HT-29 (cell line): Measurements from ENCODE around the gene MYH9. TPM values are rescaled to one million over a fixed set of nuclear protein-coding genes. Genes with fewer than 3 reads are reported as not detected.
"Not testable (repeated sequence)": the region's sequence is repeated elsewhere in the genome, so short reads cannot be mapped to it uniquely, and the experiment has no call there.

ENCODE experiments used
- DNase-seq: peaks from one replicate; pipeline ENCODE4 v3.0.0-alpha.2; 2015; ENCODE audit warnings: low spot score
- total RNA-seq: library from RNA; depleted of rRNA; stranded (reverse); fragments of >200 nt; shearing (Covaris generic); gene quantifications from 2 replicates; pipeline ENCODE4 v1.2.3, GENCODE V29; 2014

MYH9 gene
- total RNA-seq, 1 experiment from 2014 or later, result 259 TPM

DNA sequence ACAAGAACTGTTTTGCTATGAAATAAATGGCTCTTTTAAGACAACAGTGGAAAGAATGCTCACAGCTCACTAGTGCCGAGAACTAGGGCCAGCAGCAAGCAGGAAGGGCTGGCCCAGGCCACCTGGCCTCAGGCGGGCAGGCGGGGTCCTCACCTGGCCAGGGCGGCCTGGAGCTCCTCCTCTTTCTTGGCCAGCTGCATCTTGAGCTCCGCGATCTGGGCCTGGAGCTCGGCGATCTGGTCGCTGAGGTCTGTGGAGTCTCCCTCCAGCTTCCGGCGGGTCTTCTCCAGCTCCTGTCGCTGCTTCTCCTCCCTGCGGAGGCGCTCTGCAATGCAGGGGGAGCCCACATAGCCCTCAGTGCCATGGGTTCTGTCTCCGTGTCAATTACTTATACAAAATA is 91.1 kb downstream of the MYH9 start:
- no peak for DNase-seq

DNA sequence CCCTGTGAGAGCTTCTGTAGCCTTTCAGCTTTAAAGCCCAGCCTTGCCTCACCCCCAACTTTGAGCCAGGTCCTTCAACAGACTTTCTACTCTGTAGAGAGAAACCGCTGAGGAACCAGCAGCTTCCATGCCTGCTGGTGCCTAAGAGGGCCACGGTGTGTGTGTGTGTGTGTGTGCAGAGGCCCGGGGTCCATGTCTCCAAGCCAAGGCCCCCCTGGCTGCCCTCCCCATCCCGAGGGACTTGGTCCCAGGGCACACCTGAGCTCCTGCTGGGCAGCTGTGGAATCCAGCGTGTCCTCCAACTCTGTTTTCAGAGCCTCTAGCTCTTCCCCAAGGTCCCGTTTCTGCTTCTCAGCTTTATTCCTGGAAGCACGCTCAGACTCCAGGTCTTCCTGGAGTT is 92.5 kb downstream of the MYH9 start:
- DNase-seq, result no peak

DNA sequence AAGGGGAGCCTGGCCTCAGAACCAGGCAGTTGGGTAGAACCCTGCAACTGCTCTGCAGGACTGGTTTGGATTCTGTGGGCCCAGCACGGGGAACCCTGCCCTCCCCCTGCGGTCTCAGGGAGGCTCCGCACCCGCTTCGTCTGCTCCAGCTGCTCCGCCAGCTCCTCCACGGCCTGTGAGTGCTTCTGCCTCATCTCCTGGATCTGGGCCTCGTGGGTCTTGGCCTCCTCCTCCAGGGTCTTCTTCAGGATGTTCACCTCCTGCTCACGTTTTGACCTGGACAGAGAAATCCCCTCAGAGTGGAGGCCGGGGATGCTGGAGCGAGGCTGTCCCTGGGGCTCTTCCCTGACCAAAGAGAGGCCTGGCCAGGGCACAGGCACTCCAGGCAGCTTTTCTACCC is 93.0 kb downstream of the MYH9 start:
- DNase-seq, result no peak

DNA sequence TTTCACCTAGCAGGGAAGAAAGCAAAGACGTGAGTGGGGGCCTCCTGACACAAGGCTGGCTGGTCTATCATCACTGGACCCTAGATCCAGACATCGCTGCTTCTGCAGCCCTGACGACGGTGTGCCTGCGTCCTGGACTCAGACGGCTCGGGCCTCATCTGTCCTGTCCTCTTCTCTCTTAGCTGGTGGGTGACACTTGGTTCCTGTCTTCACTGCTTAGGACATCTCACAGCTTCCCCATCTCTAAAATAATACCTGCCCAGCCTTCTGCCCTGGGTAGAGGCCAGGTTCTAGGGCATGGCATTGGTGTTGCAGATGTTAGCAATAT is 93.5 kb downstream of the MYH9 start:
- no peak for DNase-seq

DNA sequence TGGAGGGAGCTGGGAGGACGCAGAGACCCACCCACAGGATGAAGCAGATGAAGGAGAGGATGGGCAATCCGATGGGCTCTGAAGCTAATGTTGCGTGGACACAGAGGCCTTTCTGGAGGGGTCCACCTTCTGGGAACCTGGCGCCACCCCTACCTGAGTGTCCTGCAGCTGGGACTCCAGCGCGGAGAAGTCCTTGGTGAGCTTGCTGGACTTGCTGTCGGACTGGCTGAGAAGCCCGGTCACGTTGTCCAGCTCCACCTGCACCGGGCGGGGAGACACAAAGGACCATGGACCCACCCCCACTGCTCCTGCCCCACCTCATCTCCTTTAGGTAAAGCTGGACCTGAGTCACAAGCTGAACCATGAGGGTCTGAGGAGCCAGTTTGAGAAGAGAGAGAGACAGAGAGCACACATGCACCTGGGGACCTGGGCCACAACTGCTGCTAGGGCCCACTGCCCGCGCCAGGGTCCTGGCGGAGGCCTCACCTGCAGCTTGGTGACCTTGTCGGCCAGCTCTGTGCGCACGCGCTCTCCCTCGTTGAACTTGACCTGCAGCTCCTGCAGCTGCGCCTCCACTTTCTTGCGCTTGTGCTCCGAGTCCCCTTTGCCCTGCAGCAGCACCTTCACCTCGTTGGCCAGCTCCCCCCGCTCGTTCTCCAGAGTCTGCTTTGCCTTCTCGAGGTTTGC is 94.0 kb downstream of the MYH9 start:
- no peak for DNase-seq

DNA sequence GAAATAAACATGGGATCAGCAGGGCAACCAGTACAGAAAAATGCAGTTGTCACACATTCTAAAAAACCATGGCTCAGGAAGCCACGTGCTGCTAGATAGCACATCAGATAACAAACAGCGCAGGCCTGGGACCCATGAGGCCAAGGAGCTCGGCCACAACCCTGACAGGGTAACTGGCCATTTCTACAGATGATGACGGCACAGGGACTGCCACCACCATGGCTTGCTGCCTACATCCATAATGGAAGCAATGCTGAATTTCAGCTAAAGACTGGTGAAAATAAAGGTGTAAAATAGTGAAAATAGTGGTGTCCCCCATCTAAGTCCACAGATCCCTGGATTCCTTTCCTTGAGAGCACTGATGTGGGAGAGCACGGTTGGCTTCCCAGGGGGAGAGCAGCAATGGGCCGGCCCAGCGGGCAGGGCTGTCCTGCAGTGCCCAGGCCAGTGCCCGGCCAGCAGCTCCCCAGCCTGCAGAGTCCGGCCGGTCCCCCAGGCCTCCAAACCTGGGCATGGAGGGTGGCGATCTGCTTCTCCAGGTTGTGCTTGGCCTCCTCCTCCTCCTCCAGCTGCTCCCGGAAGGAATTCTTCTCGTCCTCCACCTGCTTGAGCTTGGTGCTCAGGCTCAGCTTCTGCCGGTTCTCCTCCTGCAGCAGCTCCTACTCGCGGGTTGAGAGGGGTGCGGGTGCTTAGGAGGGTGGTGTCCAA is 94.8 kb downstream of the MYH9 start:
- DNase-seq, result no peak

DNA sequence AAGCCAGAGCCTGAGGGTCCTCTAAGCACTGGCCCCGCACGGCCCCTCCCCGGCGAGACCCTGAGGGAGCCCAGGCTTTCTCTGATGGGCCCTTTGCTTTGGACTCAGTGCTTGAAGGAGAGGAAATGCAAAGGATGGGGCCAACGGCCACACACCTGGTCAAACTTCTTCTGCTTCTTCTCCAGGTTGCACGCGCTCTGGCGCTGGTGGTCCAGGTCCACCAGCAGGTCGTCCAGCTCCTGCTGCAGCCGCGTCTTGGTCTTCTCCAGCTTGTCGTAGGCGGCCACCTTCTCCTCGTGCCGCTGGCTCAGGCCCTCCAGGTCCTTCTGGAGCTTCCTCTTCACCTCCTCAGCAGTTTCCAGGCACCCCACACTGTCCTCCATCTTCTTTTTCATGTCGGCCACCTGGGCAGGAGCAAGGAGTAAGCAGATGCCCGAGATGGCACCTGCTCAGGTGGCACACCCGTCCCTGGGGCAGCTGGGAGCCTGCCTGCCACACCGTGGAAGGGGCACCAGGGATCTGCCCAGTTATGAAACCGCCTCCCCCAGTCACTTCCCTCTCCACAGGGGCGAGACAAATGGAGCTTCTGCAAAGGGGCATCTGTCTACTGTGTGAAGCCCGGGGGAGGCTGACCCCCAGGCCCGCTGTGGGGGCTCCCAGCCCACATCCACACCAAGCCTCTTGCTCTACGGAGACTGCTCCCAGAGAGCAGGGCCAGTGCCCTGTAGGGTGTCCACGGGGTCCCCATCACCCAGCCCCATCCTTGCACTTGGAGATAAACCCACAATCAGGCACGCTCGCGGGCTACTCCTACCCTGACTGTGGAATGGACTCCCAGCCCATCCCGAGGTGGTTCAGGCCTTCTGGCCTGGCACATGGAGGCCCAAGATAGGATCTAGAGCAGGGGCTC is 95.7 kb downstream of the MYH9 start:
- no peak for DNase-seq

DNA sequence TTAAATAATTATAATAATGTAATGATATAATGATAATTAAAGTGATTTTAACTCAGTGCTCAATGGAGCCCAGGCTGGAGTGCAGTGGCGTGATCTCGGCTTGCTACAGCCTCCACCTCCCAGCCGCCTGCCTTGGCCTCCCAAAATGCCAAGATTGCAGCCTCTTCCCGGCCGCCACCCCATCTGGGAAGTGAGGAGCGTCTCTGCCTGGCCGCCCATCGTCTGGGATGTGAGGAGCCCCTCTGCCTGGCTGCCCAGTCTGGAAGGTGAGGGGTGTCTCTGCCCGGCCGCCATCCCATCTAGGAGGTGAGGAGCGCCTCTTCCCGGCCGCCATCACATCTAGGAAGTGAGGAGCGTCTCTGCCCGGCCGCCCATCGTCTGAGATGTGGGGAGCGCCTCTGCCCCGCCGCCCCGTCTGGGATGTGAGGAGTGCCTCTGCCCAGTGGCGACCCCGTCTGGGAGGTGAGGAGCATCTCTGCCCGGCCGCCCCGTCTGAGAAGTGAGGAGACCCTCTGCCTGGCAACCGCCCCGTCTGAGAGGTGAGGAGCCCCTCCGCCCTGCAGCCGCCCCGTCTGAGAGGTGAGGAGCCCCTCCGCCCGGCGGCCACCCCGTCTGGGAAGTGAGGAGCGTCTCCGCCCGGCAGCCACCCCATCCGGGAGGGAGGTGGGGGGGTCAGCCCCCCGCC is 97.2 kb downstream of the MYH9 start:
- DNase-seq, result not testable (repeated sequence)

DNA sequence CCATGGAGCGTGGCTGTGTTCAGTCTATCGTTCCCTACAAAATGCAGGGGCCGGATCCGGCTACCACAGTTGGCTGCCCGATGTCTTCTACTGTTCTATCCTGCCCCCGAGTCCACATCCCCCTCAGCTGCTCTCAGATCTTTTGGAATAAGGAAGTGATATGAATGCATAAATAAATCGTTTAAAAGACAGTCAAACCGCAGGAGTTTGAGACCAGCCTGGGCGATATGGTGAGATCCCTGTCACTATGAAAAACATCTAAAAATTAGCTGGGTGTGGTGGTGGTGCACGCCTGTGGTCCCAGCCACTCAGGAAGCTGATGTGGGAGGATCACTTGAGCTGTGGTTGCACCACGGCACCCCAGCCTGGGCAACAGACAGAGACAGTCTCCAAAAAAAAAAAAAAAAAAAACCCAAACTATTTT is 97.8 kb downstream of the MYH9 start:
- not testable (repeated sequence) for DNase-seq

DNA sequence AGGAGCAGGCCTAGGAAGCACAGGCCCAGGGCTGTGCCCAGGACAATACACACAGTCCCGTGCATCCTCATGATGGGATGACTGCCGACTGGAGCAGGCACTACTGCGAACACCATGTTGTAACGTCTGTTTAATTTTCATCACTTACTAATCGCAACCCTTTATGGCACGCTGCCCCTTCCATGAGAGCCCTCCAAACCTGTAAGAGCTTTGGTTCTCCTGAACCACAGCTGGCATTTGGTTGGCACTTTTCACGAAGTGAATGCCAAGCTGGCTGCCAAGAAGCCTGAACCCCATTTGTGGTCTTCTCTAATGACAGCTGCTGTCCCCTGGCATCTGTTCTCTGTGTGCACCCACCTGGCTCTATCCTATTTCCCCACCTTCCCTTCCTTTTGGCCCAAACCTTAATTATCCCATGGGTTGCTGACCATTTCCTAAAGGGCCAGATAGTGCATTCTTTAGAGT is 98.3 kb downstream of the MYH9 start:
- DNase-seq, result no peak

DNA sequence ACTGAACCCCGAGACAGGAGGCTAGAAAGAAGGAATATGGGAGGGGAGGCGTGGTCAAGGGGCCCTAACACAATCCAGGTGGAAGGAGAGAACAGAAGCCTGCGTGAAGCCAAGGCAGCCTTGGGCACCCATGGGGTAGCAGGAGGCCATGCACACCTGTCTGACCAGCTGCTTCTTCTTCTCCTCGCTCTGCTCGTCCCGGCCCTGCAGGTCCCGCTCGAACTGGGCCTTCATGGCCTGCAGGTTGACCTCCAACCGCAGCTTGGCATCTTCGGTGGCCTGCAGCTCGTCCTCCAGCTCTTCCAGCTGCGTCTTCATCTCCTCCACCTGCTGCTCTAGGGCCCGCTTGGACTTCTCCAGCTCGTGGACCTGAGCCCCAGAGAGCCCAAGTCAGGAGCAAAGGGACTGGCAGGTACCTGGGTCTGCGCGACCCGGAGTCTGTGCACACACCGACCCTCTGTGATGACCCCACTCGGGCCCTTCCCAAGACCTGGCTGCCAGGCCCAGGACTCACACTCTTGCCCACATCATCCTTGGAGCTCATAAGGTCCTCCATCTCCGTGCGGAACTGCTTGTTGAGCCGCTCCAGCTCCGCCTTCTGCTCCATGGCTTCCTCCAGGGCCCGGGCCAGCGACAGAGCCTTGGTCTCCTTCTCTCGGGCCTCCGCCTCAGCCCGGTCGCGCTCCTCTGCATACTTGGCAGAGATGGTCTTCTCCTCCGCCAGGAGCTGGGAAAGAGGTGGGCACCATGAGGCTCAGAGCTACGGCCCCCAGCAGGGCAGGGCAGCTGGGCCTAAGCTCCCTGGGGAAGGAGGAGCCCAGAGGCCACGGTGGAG is 99.0 kb downstream of the MYH9 start:
- DNase-seq, result no peak

DNA sequence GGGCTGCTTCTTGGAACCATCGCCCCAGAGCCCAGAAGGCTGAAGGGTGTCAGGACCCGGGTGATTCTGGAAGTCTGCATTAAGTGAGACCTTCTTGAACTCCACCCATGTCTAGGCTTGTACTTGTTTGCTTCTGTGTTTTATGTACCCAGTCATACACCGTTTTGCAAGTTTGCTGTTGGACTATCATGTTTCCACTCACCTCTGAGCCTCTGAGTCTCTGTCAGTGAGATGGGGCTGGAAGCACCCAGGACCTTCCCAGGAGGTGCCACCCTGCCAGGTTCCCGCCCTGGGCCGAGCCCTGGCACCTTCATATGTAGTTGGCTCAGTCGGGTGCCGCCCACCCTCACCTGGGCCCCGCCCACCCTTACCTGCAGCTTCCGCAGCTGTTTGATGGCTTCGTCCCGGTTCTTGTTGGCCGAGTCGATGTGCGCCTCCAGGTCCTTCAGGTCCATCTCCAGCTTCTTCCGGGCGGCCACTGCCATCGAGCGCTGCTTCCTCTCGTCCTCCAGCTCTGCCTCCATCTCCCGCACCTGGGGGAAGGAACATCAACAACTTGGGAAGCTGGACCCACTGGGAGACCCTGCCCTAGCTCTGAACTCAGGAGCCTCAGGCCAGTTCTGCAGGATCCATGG is 99.8 kb downstream of the MYH9 start:
- no peak for DNase-seq

DNA sequence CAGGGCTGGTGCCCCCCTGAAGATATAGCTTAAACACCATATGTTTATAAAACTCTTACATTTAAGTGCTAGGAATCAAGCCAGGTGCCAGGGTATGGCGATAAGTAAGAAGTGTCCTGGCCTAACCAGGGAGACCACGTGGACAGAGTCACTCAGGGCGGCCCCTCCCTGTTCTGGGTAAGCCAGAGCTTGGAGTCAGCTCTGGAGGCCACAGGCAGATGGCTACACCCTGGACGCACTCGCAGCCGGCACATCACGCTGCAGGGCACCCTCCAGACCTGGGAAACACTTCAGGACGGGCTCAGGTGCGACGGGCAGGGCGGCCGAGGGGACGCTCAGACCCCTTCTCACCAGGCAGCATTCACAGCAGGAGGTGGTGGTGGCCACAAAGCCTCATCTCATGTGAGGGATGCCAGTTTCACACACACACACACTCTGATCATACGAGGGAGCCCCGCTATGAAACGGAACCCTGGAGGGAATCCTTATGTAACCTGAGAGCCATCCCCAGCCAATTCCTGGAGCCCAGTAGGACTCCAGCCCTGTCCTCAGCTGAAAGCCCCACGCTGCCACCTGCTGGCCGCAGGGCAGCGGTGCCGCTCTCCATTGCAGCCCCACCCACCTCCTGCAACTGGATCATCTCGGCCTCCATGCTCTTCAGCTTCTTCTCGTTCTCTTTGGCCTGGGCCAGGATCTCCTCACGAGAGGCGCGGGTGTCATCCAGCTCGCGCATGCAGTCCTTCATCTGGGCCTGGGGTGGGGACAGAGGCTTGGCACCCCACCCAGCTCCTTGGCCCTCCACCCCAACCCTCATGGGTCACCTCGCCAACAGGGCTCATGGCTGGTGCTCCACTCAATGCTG is 101.4 kb downstream of the MYH9 start:
- peak; percentile 69 for DNase-seq

DNA sequence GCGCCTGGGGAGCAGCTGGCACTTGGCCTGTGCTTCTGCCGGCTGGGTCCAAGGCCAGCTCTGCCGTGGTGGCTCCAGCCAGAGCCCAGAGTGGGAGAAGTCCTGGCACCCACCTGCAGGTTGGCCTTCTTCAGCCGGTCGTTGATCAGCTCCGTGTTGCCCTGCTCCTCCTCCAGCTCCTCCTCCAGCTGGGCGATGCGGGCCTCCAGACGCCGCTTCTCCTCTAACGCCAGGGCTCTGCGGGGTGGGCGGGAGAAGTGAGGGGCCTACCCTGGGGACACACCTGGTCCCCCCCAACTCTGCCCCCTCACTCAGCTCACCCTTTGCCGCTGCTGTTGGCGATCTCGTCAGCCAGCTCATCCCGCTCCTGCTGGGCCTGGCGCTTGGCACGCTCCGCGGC is 102.2 kb downstream of the MYH9 start:
- no peak for DNase-seq

DNA sequence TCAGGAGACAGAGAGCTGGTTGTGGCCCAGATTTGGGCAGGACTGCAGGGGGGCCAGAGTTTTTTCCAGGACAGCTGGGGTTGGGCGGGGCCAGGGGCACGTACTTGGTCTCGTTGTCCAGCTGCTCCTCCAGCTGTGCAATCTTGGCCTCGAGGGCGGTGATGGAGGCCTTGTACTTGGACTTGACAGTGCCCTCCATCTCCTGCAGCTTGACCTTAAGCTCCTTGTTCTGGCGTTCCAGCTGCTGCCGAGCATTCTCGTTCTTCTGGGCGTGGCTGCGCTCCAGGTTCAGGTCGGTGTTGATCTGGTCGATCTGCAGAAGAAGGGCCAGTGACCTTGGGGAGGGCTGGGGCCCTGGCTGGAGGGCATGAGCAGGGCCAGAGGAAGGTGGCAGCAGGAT is 102.8 kb downstream of the MYH9 start:
- no peak for DNase-seq

DNA sequence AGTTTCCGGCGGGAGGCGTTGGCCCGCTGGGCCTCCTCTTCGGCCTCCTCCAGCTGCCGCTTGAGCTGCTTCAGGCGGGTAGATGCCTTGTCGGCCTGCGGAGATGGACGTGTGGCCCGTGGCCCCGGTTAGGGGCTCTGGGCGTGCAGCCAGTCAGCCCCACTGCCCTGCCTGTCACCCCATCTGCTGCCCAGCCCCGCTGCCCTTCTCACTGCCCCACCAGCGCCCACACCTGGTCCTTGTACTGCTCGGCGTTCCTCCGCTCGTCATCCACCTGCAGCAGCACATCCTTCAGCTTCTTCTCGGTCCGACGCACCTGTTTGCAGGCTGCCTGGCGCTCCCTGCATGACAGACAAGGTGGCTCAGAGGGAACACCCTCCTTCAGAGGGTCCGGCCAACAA is 103.6 kb downstream of the MYH9 start:
- DNase-seq, result no peak

DNA sequence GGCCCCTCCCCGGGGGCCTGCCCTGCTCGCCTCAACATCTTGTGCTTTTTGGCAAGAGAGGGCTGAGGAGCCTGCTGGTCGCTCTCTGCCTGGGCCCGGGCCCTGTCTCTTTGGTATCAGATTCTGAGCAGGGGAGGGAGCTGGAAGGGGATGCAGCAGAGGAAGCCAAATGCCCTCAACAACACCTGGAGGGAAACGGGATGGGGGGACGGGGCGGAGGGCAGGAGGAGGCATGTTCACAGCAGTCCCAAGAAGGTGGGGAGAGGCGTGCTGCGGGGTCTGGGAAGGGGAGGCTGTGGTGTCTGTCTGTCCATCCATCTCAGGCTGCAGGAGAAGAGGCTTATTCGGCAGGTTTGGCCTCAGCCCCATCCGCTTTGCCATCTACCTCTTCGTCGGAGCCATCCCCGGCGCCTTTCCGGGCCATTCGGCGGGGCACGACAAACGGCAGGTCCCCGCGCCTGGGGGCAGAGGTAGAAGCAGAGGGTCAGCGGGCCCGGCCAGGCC is 105.4 kb downstream of the MYH9 start:
- DNase-seq, result no peak

DNA sequence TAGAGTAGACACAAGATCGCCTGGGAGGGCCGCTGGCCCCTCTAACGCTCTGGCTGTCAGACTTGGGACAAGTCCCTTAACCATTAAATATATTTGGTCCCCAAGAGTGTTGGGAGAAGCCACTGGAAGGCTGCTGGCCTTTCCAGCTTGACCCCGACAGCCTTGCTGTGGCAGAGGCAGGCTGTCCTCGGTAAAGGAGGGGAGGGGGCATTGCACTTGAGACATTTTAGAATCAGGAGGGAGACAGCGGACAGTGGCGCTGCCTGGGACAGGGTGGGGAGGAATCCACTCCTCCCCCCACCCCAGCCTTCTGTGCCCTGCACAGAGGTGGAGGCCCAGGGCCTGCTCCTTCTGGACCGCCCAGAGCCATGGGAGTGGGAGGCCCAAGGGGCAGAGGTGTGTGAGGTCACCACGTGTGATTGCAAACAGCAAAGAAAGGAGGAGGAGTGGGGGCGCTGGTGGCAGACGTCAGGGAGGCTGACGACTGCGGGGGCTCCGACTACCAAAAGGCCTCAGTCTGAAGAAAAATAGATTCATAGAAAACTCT is 105.9 kb downstream of the MYH9 start:
- no peak for DNase-seq

DNA sequence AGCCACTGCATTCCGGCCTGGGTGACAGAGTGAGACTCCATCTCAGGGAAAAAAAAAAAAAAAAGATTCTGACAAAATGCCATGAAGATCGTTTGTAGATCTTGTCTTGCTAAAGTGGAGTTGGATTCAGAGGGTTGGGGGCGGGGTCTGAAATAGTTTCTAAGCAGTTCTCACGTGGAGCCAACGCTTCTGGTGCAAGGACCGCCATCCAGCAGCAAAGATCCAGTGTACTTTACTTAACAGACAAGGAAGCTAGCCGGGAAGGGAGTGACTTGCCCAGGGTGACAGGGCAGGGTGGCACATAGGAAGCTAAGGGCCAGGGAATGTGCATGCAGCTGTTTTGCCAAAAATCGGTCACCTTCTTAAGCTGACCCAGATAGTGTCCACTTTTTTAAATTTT is 107.4 kb downstream of the MYH9 start:
- DNase-seq, result no peak
